ENCODE measurements around the gene MACF1.
"Not testable (repeated sequence)": the region's sequence is repeated elsewhere in the genome, so short reads cannot be mapped to it uniquely, and the experiment has no call there.

The MACF1 gene

GRCh38 chr1:39500862-39501389 is 296.4 kb downstream of the MACF1 start:
- DNase-seq = no peak

DNA sequence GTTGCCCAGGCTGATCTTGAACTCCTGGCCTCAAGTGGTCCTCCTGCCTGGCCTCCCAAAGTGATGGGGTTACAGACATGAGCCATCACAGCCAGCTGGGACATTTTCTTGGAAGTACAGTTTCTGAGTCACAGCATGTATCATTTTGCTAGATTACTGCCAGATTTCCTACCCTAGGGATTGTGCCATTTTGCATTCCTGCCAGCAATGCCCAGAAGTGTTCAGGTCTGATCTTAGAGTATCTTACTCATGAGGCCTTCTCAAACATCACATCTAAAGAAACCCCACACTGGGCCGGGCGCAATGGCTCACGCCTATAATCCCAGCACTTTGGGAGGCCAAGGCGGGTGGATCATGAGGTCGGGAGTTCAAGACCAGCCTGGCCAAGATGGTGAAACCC is 297.2 kb downstream of the MACF1 start:
- no peak for DNase-seq

DNA sequence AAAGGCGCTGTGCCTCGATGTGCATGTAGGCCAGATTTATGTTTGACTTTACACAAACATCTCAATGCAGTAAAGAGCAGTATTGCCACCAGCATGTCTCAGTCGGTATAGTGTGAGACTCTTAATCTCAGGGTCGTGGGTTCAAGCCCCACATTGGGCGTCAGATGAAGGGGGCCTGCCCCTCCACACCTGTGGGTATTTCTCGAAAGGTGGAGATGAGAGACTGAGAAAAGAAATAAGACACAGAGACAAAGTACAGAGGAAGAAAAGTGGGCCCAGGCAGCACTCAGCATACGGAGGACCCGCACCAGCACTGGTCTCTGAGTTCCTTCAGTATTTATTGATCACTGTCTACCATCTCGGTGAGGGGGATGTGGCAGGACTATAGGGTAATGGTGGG is 299.9 kb downstream of the MACF1 start:
- not testable (repeated sequence) for DNase-seq

GRCh38 chr1:39505289-39505688 is 300.8 kb downstream of the MACF1 start:
- no peak for DNase-seq

DNA sequence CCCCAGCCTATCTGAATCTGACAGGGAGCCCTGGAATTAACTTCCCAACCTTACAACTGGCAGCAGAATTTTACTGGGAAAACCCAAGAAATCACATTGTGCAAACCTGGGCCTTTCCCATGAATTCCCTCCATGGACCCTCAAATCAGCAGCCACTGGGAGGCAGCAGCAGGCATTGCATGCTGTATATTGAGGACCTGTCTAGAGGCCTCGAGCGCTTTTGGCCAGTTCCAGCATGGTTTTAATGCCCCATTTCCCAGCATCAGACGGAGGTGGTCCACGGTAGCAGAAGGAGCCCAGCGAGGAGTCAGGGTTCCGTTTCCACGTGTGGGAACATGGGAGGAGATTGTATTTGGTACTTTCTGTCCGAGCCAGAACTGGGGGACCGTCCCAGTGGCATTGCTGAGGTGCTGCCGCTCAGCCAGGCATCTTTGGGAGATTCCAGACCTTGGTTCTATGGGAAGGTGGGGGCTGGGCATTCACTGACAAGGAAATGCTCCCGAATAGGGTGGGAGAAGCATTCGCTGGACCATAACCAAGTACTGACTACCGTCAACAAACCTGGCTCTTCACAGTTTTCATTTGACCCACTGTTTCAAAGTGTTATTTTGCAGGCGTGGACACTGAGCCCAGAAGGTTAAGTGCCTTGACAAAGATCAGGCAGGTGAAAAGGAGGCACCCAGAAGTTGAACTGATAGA is 302.9 kb downstream of the MACF1 start:
- no peak for DNase-seq

DNA sequence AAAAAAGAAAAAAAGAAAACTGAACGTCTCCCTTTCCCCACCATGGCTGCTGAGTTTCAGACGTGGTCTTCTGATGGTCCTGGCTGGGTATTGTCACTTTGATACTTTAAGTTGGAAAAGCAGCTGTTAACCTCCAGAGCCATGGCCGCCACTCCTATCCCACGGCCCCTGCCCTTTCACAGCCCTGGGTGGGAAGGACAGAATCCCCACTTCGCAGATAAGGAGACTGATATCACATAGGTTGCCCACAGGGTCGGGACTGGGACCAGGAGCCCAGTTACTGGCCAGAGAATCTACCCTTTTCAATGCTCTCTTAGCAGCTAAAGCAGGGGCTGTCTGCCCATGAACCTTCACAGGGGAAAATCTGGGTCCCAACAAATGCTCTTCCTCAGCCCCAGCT is 303.8 kb downstream of the MACF1 start:
- no peak for DNase-seq

- DNase-seq = peak; percentile 71
These were observed 304.4 kb downstream of the MACF1 start for GRCh38 chr1:39508857-39509305.

GRCh38 chr1:39509360-39510009 is 305.0 kb downstream of the MACF1 start:
- DNase-seq = peak; percentile 54

- DNase-seq = not testable (repeated sequence)
These were observed 306.2 kb downstream of the MACF1 start for GRCh38 chr1:39510570-39511186.

GRCh38 chr1:39511477-39511876 is 307.0 kb downstream of the MACF1 start:
- not testable (repeated sequence) for DNase-seq

GRCh38 chr1:39512234-39512847 is 307.8 kb downstream of the MACF1 start:
- not testable (repeated sequence) for DNase-seq

- not testable (repeated sequence) for DNase-seq
These were observed 310.2 kb downstream of the MACF1 start for GRCh38 chr1:39514710-39515124.

DNA sequence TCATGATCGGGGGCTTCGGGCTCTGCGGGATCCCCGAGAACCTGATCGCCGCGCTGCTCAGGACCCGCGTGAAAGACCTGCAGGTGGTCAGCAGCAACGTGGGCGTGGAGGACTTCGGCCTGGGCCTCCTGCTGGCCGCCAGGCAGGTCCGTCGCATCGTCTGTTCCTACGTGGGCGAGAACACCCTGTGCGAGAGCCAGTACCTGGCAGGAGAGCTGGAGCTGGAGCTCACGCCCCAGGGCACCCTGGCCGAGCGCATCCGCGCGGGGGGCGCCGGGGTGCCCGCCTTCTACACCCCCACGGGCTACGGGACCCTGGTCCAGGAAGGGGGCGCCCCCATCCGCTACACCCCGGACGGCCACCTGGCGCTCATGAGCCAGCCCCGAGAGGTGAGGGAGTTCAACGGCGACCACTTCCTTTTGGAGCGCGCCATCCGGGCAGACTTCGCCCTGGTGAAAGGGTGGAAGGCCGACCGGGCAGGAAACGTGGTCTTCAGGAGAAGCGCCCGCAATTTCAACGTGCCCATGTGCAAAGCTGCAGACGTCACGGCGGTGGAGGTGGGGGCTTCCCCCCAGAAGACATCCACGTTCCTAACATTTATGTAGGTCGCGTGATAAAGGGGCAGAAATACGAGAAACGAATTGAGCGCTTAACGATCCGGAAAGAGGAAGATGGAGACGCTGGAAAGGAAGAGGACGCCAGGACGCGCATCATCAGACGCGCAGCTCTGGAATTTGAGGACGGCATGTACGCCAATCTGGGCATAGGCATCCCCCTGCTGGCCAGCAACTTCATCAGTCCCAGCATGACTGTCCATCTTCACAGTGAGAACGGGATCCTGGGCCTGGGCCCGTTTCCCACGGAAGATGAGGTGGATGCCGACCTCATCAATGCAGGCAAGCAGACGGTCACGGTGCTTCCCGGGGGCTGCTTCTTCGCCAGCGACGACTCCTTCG is 310.9 kb downstream of the MACF1 start:
- not testable (repeated sequence) for DNase-seq

DNA sequence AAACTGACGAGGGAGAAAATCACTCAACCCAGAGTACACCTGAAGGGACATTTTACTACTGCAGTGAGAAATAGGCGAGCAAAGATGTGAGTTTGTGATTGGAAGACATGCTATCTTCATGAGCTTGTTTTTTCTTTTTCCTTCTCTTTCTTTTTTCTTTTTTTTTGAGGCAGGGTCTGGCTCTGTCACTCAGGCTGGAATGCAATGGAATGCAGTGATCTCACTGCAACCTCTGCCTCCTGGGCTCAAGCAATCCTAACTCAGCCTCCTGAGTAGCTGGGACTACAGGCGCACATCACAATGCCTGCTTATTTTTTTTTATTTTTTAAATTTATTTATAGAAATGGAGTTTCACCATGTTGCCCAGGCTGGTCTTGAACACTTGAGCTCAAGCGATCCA is 312.3 kb downstream of the MACF1 start:
- DNase-seq = not testable (repeated sequence)

- DNase-seq = not testable (repeated sequence)
These were observed 313.4 kb downstream of the MACF1 start for GRCh38 chr1:39517936-39518335.

GRCh38 chr1:39519376-39519775 is 314.9 kb downstream of the MACF1 start:
- not testable (repeated sequence) for DNase-seq

GRCh38 chr1:39522221-39522620 is 317.7 kb downstream of the MACF1 start:
- DNase-seq = not testable (repeated sequence)

GRCh38 chr1:39522661-39523567 is 318.4 kb downstream of the MACF1 start:
- no peak for DNase-seq

GRCh38 chr1:39524171-39524570 is 319.7 kb downstream of the MACF1 start:
- DNase-seq = no peak

GRCh38 chr1:39524591-39525365 is 320.3 kb downstream of the MACF1 start:
- no peak for DNase-seq
